ENCODE measurements around the gene CCHCR1. TPM values are rescaled to one million over a fixed set of nuclear protein-coding genes. Genes with fewer than 3 reads are reported as not detected.

Gene CCHCR1
- total RNA-seq (10 to 100 TPM; 10.3 to 15.2 (median 12.9) TPM), polyA plus RNA-seq (1 to 10 TPM; 7.4 to 9.7 (median 8.3) TPM)
- long read RNA-seq, donor 1, partial matches to known transcripts = 3 of 8 reads
- long read RNA-seq, donor 1, other reads (novel, unspliced or antisense) = 1 of 8 reads
- long read RNA-seq, donor 2, transcript CCHCR1-201 (18 exons, 2,625 nt) = major isoform, 7 of 25 reads
- long read RNA-seq, donor 2, partial matches to known transcripts = 7 of 25 reads
- long read RNA-seq, donor 2, other reads (novel, unspliced or antisense) = 11 of 25 reads

DNA sequence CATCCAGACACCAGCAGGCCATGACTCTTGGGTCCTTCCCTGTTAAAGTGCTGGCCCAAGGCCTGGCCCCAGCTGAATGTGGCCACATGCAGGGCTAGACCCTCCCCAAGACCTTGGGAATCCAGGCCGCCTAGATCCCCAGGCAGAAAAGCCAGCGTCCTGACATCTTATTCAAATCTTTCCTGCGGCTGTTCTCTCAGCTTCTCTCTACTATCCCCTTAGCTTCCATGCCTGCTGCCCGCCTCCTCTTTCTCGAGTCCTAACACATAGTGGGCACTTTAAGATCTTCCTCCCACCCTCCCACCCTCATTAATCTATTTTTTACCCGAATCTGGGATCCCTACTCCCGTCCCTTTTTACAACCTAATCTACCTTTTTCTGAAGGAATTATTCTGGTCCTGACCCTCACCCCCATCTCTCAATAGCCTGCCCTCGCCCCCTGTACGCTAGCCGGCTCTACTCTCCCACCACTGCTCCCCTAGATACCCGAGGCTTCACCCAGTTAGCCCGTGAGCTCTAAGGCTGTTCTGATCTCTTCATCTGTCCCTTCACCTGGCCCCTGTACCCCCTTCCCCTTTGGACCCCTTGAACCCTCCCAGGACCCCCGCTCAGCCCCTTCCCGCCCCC, at the start of gene CCHCR1:
TSS of gene CCHCR1 (minus strand) at position 290 of the 627 bp plus-strand sequence. CDS start at position 88, 202 bp downstream.
- 5 to 6% (median 6%) methylated on average over 14 of the region's 14 CpGs for WGBS, 3 donors
- Histone ChIP-seq H3K4me3 (peak within 1 kb of the TSS; percentile 81), H3K4me1 (peaks cover 6% of the 10 kb centered on the region), H3K36me3 (ENCODE audit: insufficient read depth in 1 of 2, low read depth in 1 of 2) (peaks cover 0 to 33% of the 10 kb centered on the region in 2 donors), H3K9me3 (no peaks in the 10 kb centered on the region), H3K27ac (peak within 1 kb of the TSS; percentile 63), H3K27me3 (ENCODE audit: insufficient read depth in 3 of 3, low read length in 2 of 3) (no peaks in the 10 kb centered on the region)
- DNase-seq (no peak), ATAC-seq (peak in 1 of 4 donors; percentile 52)
- intact Hi-C loops (cut with DNase I) = no loop called here
- TF ChIP-seq, protein P1, sequence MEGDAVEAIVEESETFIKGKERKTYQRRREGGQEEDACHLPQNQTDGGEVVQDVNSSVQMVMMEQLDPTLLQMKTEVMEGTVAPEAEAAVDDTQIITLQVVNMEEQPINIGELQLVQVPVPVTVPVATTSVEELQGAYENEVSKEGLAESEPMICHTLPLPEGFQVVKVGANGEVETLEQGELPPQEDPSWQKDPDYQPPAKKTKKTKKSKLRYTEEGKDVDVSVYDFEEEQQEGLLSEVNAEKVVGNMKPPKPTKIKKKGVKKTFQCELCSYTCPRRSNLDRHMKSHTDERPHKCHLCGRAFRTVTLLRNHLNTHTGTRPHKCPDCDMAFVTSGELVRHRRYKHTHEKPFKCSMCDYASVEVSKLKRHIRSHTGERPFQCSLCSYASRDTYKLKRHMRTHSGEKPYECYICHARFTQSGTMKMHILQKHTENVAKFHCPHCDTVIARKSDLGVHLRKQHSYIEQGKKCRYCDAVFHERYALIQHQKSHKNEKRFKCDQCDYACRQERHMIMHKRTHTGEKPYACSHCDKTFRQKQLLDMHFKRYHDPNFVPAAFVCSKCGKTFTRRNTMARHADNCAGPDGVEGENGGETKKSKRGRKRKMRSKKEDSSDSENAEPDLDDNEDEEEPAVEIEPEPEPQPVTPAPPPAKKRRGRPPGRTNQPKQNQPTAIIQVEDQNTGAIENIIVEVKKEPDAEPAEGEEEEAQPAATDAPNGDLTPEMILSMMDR (IDR thresholded peaks at IDR 0.05) = no peak

DNA sequence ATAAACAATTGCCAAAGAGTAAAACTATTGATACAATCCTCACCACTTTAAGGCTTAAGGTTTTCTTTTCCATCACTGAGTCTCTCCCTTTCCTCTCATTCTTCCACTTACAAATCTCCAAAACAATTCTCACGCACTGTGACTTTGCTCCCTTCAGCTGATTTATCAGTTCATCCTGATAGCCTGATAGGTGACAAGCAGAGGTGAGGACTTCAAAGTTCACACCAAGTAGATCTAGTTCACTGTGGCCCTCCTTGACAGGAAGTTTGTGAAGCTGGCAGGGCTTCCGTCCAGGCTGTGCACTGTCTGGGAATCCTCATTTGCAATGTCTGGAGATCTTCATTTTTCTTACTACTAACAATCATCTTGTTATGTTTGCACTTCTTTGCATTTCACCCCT, 48.0 kb upstream of the CCHCR1 start:
- no peaks in the 10 kb centered on the region for H3K36me3 ChIP-seq (ENCODE audit: insufficient read depth in 1 of 2, low read depth in 1 of 2)
- TF ChIP-seq, protein P1 (IDR thresholded peaks at IDR 0.05) = no peak
- ATAC-seq (no peak), DNase-seq (no peak)
- peaks cover 13% of the 10 kb centered on the region for H3K4me1 ChIP-seq
- no peaks in the 10 kb centered on the region for H3K27me3 ChIP-seq (ENCODE audit: insufficient read depth in 3 of 3, low read length in 2 of 3)
- H3K4me3 ChIP-seq = no peak overlapping the region
- 82 to 92% (median 87%) methylated on average over 2 of the region's 2 CpGs for WGBS, 3 donors
- peaks cover 5% of the 10 kb centered on the region for H3K9me3 ChIP-seq
- no peak overlapping the region for H3K27ac ChIP-seq
- intact Hi-C loops (cut with DNase I) = no loop called here

DNA sequence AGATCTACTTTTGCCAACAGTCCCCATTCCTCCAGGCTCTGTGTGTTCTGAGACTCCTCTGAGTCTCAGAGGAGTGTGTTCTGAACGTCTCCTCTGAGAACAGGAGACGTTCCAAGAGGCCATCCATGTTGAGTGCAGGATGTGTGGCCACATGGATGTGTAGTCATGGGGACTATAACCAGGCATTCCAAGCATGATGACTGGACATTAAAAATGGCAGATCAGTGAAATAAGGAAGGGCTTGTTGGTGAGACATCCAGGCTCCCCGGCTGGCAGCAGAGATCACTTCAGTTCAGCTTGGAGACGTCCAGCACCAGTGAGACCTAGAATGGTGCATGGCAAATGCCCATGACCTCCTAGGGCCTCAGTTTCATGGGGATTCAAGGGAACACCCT, 47.1 kb upstream of the CCHCR1 start:
- peak overlapping the region; percentile 73 for H3K27ac ChIP-seq
- TF ChIP-seq, protein P1 (IDR thresholded peaks at IDR 0.05) = no peak
- intact Hi-C loops (cut with DNase I) = no loop called here
- peak in 1 of 4 donors; percentile 7 for ATAC-seq
- peaks cover 9% of the 10 kb centered on the region for H3K9me3 ChIP-seq
- 61 to 74% (median 62%) methylated on average over 4 of the region's 4 CpGs for WGBS, 3 donors
- H3K27me3 ChIP-seq (ENCODE audit: insufficient read depth in 3 of 3, low read length in 2 of 3) = no peaks in the 10 kb centered on the region
- H3K4me1 ChIP-seq = peaks cover 13% of the 10 kb centered on the region
- DNase-seq = no peak
- H3K4me3 ChIP-seq = peak overlapping the region; percentile 66
- H3K36me3 ChIP-seq (ENCODE audit: insufficient read depth in 1 of 2, low read depth in 1 of 2) = no peaks in the 10 kb centered on the region

GRCh38 chr6:31203345-31203979, 45.9 kb upstream of the CCHCR1 start:
- peak overlapping the region; percentile 66 for H3K4me3 ChIP-seq
- peak; percentile 54 to 79 (median 70) for ATAC-seq
- H3K27ac ChIP-seq = peak overlapping the region; percentile 73
- H3K36me3 ChIP-seq (ENCODE audit: insufficient read depth in 1 of 2, low read depth in 1 of 2) = no peaks in the 10 kb centered on the region
- intact Hi-C loops (cut with DNase I) = no loop called here
- TF ChIP-seq, protein P1 (IDR thresholded peaks at IDR 0.05) = no peak
- peaks cover 13% of the 10 kb centered on the region for H3K4me1 ChIP-seq
- H3K9me3 ChIP-seq = peaks cover 9% of the 10 kb centered on the region
- H3K27me3 ChIP-seq (ENCODE audit: insufficient read depth in 3 of 3, low read length in 2 of 3) = no peaks in the 10 kb centered on the region
- no peak for DNase-seq
- 34 to 50% (median 36%) methylated on average over 5 of the region's 5 CpGs for WGBS, 3 donors

Data from psoas muscle (tissue), 8 donors.